ENCODE data around the gene CDH8.

CDH8 gene

DNA sequence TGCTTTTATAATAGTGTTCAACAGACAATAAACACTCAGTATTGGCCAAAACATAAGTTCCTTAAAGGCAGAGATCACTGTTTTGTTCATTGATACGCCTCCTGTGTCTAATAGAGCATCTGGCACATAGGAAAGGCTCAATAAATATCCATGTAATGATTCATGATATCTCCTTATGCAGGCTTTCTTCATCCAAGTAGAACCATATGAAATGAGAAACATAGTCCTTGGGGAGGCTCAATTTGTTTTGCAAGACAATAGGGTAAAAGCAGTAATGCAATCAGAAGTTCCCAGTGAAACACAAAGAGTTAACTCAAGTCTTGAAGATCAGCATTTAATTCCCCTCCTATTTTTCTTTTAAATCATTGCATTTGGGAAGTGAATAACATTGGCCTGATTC lies 16.4 kb downstream of the CDH8 start:
- Histone ChIP-seq H3K27ac (ENCODE audit: low read length) (no peak overlapping the region), H3K9ac (ENCODE audit: low read depth, low read length) (no peak overlapping the region), H3K79me2 (ENCODE audit: insufficient read depth, low read length) (no peaks in the 10 kb centered on the region), H3K9me3 (ENCODE audit: insufficient read depth, low read length, severe bottlenecking) (no peaks in the 10 kb centered on the region), H3K36me3 (ENCODE audit: insufficient read depth, low read length) (no peaks in the 10 kb centered on the region), H2AFZ (ENCODE audit: low read depth, low read length) (no peak overlapping the region), H4K20me1 (ENCODE audit: insufficient read depth, low read length) (no peaks in the 10 kb centered on the region), H3K4me1 (ENCODE audit: insufficient read depth, low read length) (no peaks in the 10 kb centered on the region), H3K4me2 (ENCODE audit: insufficient read depth, low read length) (no peak overlapping the region), H3K4me3 (ENCODE audit: low read depth in 1 of 2, low read length in 2 of 2) (no peak overlapping the region), H3K27me3 (ENCODE audit: insufficient read depth, low read length, poor library complexity) (no peaks in the 10 kb centered on the region)
- ATAC-seq (ENCODE audit: insufficient read depth, low read depth) (no peak), DNase-seq (no peak)
- TF ChIP-seq, protein P1, sequence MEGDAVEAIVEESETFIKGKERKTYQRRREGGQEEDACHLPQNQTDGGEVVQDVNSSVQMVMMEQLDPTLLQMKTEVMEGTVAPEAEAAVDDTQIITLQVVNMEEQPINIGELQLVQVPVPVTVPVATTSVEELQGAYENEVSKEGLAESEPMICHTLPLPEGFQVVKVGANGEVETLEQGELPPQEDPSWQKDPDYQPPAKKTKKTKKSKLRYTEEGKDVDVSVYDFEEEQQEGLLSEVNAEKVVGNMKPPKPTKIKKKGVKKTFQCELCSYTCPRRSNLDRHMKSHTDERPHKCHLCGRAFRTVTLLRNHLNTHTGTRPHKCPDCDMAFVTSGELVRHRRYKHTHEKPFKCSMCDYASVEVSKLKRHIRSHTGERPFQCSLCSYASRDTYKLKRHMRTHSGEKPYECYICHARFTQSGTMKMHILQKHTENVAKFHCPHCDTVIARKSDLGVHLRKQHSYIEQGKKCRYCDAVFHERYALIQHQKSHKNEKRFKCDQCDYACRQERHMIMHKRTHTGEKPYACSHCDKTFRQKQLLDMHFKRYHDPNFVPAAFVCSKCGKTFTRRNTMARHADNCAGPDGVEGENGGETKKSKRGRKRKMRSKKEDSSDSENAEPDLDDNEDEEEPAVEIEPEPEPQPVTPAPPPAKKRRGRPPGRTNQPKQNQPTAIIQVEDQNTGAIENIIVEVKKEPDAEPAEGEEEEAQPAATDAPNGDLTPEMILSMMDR (IDR thresholded peaks at IDR 0.05; ENCODE audit: borderline replicate concordance, extremely low read depth, low read length, poor library complexity, severe bottlenecking) = no peak
- no peak for TF ChIP-seq EZH2 (IDR thresholded peaks at IDR 0.05; ENCODE audit: borderline replicate concordance, low read depth, low read length, severe bottlenecking)

DNA sequence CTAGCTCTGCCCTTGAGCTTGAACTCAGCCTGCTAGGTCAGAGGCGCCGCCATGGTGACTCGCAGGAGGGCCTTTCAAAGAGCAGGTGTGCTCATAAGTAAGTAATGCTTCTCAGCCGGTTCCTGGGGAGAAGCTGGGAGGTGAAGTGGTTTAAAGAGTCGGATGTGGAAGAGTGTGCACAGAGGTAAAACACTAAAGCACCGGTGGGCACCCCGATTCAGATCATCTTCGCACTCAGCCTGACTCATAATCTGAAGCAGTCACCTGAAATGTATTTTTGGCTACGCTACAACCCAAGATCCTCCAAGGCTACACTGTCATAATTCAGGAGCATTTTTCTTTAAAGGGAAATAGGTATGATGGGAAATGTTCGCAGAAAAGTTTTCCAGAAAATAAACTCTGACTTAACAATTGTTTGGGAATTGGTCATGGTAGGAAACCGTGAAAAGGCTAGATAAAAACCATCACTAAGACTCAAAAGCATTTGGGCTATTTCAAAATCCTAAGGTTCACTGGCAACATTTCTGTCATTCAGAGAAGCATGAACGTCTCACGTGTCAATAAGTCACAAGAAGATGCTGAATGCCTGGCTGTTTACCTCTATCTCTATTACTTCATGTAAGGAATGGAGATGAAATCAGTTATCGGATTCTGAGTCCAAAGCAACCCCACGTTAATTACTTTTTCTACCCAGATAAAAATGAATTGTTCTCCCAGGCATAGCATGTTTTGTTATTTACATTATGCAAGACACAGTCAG lies 17.8 kb downstream of the CDH8 start:
- TF ChIP-seq, protein P1 (IDR thresholded peaks at IDR 0.05; ENCODE audit: borderline replicate concordance, extremely low read depth, low read length, poor library complexity, severe bottlenecking) = no peak
- no peak for TF ChIP-seq EZH2 (IDR thresholded peaks at IDR 0.05; ENCODE audit: borderline replicate concordance, low read depth, low read length, severe bottlenecking)
- Histone ChIP-seq H3K4me1 (ENCODE audit: insufficient read depth, low read length) (no peaks in the 10 kb centered on the region), H2AFZ (ENCODE audit: low read depth, low read length) (no peak overlapping the region), H3K9ac (ENCODE audit: low read depth, low read length) (no peak overlapping the region), H3K27ac (ENCODE audit: low read length) (no peak overlapping the region), H3K36me3 (ENCODE audit: insufficient read depth, low read length) (no peaks in the 10 kb centered on the region), H3K9me3 (ENCODE audit: insufficient read depth, low read length, severe bottlenecking) (no peaks in the 10 kb centered on the region), H3K4me3 (ENCODE audit: low read depth in 1 of 2, low read length in 2 of 2) (no peak overlapping the region), H4K20me1 (ENCODE audit: insufficient read depth, low read length) (no peaks in the 10 kb centered on the region), H3K27me3 (ENCODE audit: insufficient read depth, low read length, poor library complexity) (no peaks in the 10 kb centered on the region), H3K4me2 (ENCODE audit: insufficient read depth, low read length) (no peak overlapping the region), H3K79me2 (ENCODE audit: insufficient read depth, low read length) (no peaks in the 10 kb centered on the region)
- no peak for ATAC-seq (ENCODE audit: insufficient read depth, low read depth)
- no peak for DNase-seq

DNA sequence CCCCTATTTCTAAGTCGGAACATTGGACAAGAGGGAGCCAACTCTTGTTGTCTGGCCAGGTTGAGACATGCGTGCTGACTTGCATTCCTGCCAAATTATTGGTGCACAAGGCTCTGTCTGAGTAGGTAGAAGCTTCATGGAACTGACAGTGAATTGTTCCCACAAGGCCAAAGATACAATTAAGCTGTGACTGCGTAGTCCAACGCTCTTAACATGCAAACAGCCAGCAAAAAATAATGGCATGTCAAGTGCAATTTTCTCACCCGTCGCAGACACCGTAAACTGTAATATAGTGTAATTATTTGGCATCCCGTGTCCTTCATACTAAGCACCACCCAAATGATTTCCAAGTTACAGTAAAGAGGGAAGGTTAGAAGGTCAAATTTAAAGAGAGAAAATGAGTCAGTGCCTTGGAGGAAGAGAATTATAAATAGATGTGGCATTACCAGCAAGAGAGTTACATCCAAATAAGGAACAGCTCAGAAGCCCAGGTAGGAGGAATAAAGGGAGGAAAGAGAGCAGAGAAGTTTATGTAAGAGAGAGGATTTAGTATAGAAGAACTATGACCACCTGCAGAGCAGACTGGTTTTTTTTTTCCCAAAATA lies 21.8 kb downstream of the CDH8 start:
- ATAC-seq (ENCODE audit: insufficient read depth, low read depth) = no peak
- H3K36me3 ChIP-seq (ENCODE audit: insufficient read depth, low read length) = no peaks in the 10 kb centered on the region

More for the DNA sequence above, 21.8 kb downstream of the CDH8 start:
- DNase-seq = no peak
- Histone ChIP-seq H3K4me1 (ENCODE audit: insufficient read depth, low read length) (no peaks in the 10 kb centered on the region), H4K20me1 (ENCODE audit: insufficient read depth, low read length) (no peaks in the 10 kb centered on the region), H3K27ac (ENCODE audit: low read length) (no peak overlapping the region), H3K4me2 (ENCODE audit: insufficient read depth, low read length) (no peak overlapping the region), H3K27me3 (ENCODE audit: insufficient read depth, low read length, poor library complexity) (no peaks in the 10 kb centered on the region), H3K79me2 (ENCODE audit: insufficient read depth, low read length) (no peaks in the 10 kb centered on the region), H2AFZ (ENCODE audit: low read depth, low read length) (no peak overlapping the region), H3K4me3 (ENCODE audit: low read depth in 1 of 2, low read length in 2 of 2) (no peak overlapping the region), H3K9ac (ENCODE audit: low read depth, low read length) (no peak overlapping the region), H3K9me3 (ENCODE audit: insufficient read depth, low read length, severe bottlenecking) (no peaks in the 10 kb centered on the region)
- TF ChIP-seq, protein P1 (IDR thresholded peaks at IDR 0.05; ENCODE audit: borderline replicate concordance, extremely low read depth, low read length, poor library complexity, severe bottlenecking) = no peak
- TF ChIP-seq EZH2 (IDR thresholded peaks at IDR 0.05; ENCODE audit: borderline replicate concordance, low read depth, low read length, severe bottlenecking) = no peak

Measured in DND-41 (cell line).